Activated CD4-positive, CD25-positive, alpha-beta regulatory T cell treated with anti-CD3 and anti-CD28 coated beads, Interleukin-2, amount 50 U/mL, for 24 hours (primary cell): Measurements from ENCODE around the gene PDHB.

Experiments
- ATAC-seq, 2 donors: fragments of 150-1000 bp; cut with Tn5 transposase; one replicate each; pipeline ENCODE4 v1.10.0; 2021; ENCODE audit warnings: mild to moderate bottlenecking in 1 of 2, moderate library complexity in 1 of 2

The PDHB gene

GRCh38 chr3:58394339-58394738, 39.3 kb downstream of the PDHB start:
- no peak for ATAC-seq

DNA sequence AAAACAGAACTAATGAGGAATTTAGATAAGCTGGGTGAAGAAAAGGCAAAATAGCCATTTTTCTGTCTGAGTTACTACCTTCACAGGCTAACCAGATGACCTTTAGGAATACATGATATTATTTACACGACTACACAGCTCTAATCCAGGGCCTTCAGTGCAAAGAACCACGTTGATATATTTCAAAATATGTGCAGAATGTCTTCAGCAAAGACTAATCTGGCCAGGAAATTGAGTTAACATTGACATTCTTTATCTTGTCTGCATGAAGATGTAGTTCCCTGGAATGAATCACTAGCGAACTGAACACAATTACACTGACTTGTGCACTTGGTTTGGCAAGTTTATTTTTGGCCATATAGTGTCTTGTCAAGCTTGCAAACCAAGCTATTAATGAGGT, 41.5 kb downstream of the PDHB start:
- ATAC-seq: no peak

- no peak for ATAC-seq
These were observed 42.3 kb downstream of the PDHB start for GRCh38 chr3:58391156-58391865.

- ATAC-seq: no peak
These were observed 45.0 kb downstream of the PDHB start for GRCh38 chr3:58388550-58389091.

GRCh38 chr3:58387650-58388546, 45.7 kb downstream of the PDHB start:
- ATAC-seq: no peak

GRCh38 chr3:58386626-58387365, 46.8 kb downstream of the PDHB start:
- no peak for ATAC-seq

DNA sequence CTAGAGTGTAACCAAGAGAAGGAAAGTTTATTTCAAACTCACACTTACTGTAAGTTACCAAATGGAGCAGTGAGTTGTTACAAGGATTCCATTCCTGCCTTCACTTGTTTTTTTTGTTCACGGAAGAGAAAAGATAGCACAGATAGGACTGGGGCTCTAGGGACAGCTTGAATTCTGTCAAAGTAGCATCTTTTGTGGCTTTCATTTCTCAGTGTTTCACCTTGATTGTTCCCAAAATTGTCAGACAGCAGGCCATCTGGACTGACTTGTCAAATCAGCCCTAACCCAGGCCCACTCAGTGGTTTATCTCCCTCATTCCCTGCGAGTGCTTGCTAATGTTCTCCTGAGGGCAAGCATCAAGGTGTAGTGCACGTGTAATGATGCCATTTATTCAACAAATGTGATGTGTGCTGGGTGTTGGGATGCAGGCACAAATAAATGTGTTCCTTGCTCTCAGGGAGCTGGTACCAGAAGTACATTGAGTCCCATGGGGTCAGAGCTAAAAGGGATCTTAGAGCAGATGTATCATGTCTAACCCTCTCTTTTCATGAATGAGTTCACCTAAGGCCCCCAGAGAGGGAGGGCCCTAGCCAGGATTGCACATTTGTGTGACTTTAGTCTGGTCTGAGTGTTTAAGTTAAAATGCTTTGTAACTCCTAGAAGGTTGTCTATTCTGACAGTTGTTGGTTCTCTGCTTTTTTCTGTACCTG, 49.1 kb downstream of the PDHB start:
- ATAC-seq: no peak

- no peak for ATAC-seq
These were observed 49.7 kb downstream of the PDHB start for GRCh38 chr3:58383904-58384303.

GRCh38 chr3:58383476-58383875, 50.2 kb downstream of the PDHB start:
- no peak for ATAC-seq

- ATAC-seq: no peak
These were observed 54.1 kb downstream of the PDHB start for GRCh38 chr3:58379351-58380073.

- no peak for ATAC-seq
These were observed 55.9 kb downstream of the PDHB start for GRCh38 chr3:58377750-58378149.
